Esophagus squamous epithelium (tissue), 5 donors: Measurements from ENCODE around the gene COL4A2. TPM values are rescaled to one million over a fixed set of nuclear protein-coding genes. Genes with fewer than 3 reads are reported as not detected.
"Not testable (repeated sequence)": the region's sequence is repeated elsewhere in the genome, so short reads cannot be mapped to it uniquely, and the experiment has no call there.

ENCODE experiments used
- DNase-seq: peaks from one replicate; lab custom pipeline; 2025; lab: John Stamatoyannopoulos, UW
- H3K27ac ChIP-seq, 4 donors: fragments of 200-600 bp; sonication (generic); one replicate each; pipeline ENCODE4 v1.5.1; 2016 to 2019; ENCODE audit warnings: mild to moderate bottlenecking in 1 of 4
- H3K27me3 ChIP-seq, 4 donors: fragments of 200-600 bp; sonication (generic); 1 replicate in 3 of 4; 2 replicates in 1 of 4; pipeline versions ENCODE4 v1.5.1 to v1.6.0; 2017 to 2021; ENCODE audit warnings: antibody characterized with exemption in 1 of 4
- H3K36me3 ChIP-seq, 3 donors: fragments of 200-600 bp; sonication (generic); one replicate each; pipeline ENCODE4 v1.5.1; 2016 to 2019
- H3K4me1 ChIP-seq, 3 donors: fragments of 200-600 bp; sonication (generic); one replicate each; pipeline ENCODE4 v1.5.1; 2017 to 2019
- H3K4me3 ChIP-seq, 4 donors: fragments of 200-600 bp; sonication (generic); 1 replicate in 3 of 4; 2 replicates in 1 of 4; pipeline ENCODE4 v1.5.1; 2016 to 2019; ENCODE audit warnings: mild to moderate bottlenecking in 2 of 4, moderate library complexity in 1 of 4
- H3K9me3 ChIP-seq, 3 donors: fragments of 200-600 bp; sonication (generic); one replicate each; pipeline ENCODE4 v1.5.1; 2016 to 2019
- POLR2A ChIP-seq, 4 donors: fragments of 450-650 bp; IDR thresholded peaks; one replicate each; pipeline ENCODE4 v1.6.1; 2017; ENCODE audit warnings: antibody characterized with exemption in 4 of 4, mild to moderate bottlenecking in 4 of 4, moderate library complexity in 3 of 4
- WGBS, 2 donors: methylation state at CpG; one replicate each; pipeline ENCODE4 v1.1.5; 2018; 5-methylcytosine and 5-hydroxymethylcytosine counted together
- intact Hi-C: fragments of 100-400 bp; cut with DNase I; formaldehyde crosslinking; loops from one replicate; pipeline ENCODE4 v1.15.0; 2022
- total RNA-seq, 4 donors: library from RNA; depleted of rRNA; stranded (reverse); fragments of >200 nt; gene quantifications; one replicate each; pipeline ENCODE4 v1.1.0, GENCODE V29; 2016
- TF ChIP-seq, protein P1 (sequence below), 6 experiments: fragments of 450-650 bp in 4 of 6; fragments of 200-600 bp in 2 of 6; sonication (generic) in 2 of 6; IDR thresholded peaks; one replicate each; pipeline ENCODE4 v1.5.1; 2016 to 2019; ENCODE audit warnings: antibody characterized with exemption in 6 of 6, mild to moderate bottlenecking in 4 of 6, moderate library complexity in 4 of 6
- donor health status: DM: yes; HTN: yes; CAD: no.

COL4A2 gene
- total RNA-seq, 4 donors from 2014 or later = 11.9 to 102 (median 43.5) TPM

DNA sequence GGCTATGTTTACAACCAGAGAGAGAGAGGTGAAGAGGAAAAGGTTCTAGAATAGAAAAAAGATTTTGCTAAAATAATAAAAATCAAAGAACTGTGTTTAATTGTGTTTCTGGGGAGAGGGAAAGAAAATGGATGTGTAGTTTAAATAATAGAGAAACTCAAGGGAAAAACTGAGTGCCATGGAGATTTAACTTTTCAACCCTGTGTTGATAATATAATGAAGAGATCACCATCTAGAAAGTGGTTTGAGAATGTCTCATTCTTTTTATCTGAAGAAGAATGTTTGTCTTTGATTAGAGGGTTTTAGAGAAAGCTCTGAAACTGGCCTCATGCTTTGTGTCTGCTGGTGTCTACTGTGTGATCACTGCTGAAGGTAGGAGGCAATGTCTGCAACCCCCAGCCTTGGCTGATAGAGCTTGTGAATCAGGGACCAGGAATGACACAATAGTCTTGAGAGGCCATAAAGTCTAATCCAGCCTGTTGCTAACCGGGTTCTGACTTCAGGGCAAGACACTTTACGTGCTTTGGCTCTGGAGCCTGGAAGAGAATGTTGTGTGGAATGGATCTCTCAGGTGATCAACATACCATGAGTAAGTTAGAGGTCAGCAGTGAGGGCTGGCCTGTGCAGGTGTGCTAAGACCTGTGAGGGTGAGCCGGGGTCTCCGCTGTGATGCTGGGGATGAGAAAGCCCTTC lies 5.4 kb downstream of the COL4A2 start:
- 48 to 74% methylated on average over 2 to 4 of the region's 4 CpGs for WGBS, 2 donors
- intact Hi-C loops = no loop called here
- no peaks in the 10 kb centered on the region for H3K9me3 ChIP-seq
- DNase-seq = no peak
- no peak for TF ChIP-seq POLR2A (IDR thresholded peaks at IDR 0.05)
- TF ChIP-seq, protein P1, sequence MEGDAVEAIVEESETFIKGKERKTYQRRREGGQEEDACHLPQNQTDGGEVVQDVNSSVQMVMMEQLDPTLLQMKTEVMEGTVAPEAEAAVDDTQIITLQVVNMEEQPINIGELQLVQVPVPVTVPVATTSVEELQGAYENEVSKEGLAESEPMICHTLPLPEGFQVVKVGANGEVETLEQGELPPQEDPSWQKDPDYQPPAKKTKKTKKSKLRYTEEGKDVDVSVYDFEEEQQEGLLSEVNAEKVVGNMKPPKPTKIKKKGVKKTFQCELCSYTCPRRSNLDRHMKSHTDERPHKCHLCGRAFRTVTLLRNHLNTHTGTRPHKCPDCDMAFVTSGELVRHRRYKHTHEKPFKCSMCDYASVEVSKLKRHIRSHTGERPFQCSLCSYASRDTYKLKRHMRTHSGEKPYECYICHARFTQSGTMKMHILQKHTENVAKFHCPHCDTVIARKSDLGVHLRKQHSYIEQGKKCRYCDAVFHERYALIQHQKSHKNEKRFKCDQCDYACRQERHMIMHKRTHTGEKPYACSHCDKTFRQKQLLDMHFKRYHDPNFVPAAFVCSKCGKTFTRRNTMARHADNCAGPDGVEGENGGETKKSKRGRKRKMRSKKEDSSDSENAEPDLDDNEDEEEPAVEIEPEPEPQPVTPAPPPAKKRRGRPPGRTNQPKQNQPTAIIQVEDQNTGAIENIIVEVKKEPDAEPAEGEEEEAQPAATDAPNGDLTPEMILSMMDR (IDR thresholded peaks at IDR 0.05) = no peak
- H3K4me3 ChIP-seq = peak overlapping the region in 3 of 4 donors; percentile 24 to 77 (median 74)
- H3K27ac ChIP-seq = peak overlapping the region; percentile 65 to 95 (median 81)
- H3K27me3 ChIP-seq = peaks cover 0 to 51% (median 0%) of the 10 kb centered on the region in 4 donors
- peaks cover 7 to 81% (median 12%) of the 10 kb centered on the region in 3 donors for H3K4me1 ChIP-seq
- H3K36me3 ChIP-seq = no peaks in the 10 kb centered on the region

DNA sequence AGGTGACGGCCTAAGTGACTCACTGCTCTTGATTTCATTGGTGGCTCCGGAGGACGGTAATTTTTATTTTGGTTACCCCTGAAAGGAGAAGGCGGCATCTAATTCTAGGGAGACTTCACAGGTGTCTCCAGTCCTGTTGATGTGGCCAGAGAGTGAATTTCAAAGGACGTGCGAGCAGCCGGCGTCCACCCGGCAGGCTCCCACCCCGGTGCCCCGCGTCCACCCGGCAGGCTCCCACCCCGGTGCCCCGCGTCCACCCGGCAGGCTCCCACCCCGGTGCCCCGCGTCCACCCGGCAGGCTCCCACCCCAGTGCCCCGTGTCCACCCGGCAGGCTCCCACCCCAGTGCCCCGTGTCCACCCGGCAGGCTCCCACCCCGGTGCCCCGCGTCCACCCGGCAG lies 6.2 kb downstream of the COL4A2 start:
- 72 to 83% methylated on average over 2 to 4 of the region's 29 CpGs for WGBS, 2 donors
- H3K36me3 ChIP-seq, DNase-seq, H3K9me3 ChIP-seq, intact Hi-C loops: not testable (repeated sequence)
- Histone ChIP-seq H3K27me3 (peaks cover 0 to 44% (median 0%) of the 10 kb centered on the region in 4 donors), H3K27ac (peak overlapping the region in 3 of 4 donors; percentile 72 to 95 (median 90)), H3K4me3 (peak overlapping the region in 1 of 4 donors; percentile 38), H3K4me1 (peaks cover 7 to 79% (median 12%) of the 10 kb centered on the region in 3 donors)

DNA sequence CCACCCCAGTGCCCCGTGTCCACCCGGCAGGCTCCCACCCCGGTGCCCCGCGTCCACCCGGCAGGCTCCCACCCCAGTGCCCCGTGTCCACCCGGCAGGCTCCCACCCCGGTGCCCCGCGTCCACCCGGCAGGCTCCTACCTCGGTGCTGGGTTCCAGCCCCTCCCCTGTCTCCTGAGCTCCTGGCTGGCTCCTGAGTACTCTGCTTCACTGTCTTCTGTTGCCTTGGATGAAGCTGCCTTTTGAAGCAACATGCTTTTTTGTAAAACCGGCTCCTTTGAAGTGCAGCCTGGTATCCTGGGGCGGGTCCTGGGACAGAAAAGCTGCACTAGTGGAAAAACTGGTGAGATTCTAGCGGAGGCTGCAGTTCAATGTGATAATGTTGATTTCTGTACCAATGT lies 6.6 kb downstream of the COL4A2 start:
- DNase-seq, H3K36me3 ChIP-seq, H3K9me3 ChIP-seq, H3K4me3 ChIP-seq, intact Hi-C loops: not testable (repeated sequence)
- Histone ChIP-seq H3K4me1 (peaks cover 7 to 75% (median 12%) of the 10 kb centered on the region in 3 donors), H3K27me3 (peaks cover 0 to 39% (median 0%) of the 10 kb centered on the region in 4 donors), H3K27ac (peak overlapping the region in 3 of 4 donors; percentile 47 to 55 (median 53))
- 49 to 51% methylated on average over 2 to 3 of the region's 16 CpGs for WGBS, 2 donors

DNA sequence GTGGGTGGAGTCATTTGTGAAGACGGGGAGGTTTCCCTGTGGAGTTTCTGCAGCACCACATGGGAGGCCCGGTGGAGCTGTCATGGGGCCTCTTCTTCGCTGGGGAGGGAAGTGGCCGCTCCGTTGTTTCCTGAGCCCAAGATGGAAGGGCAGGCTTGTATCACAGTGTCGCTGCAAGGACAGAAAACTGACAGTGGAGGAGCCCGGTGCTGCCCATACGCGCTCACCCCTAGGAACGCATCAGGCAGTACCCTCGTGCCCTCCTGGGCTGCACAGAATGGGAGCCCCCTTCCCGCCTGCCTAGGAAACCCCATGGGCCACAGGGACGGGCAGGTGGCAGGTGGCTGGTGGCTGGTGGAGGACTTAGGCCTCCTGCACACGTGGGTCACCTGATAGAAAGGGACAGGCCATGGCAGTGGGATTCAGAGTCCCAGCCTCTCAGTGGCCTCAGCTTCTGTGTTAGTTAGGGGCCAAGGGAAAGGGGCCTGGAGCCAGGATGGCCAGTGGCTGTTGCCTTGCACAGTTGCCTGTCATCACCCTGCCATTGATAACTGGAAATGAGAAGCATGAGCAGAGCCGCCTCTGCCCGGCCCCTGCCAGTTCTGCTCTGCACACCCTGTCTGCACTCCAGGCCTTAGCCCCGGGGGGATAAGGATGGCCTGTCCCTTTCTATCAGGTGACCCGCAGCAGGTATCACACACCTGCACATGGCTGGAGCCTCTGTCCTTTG lies 7.6 kb downstream of the COL4A2 start:
- no peaks in the 10 kb centered on the region for H3K9me3 ChIP-seq
- H3K27ac ChIP-seq = peak overlapping the region in 3 of 4 donors; percentile 47 to 55 (median 53)
- TF ChIP-seq, protein P1 (IDR thresholded peaks at IDR 0.05) = no peak
- no peak for TF ChIP-seq POLR2A (IDR thresholded peaks at IDR 0.05)
- H3K4me3 ChIP-seq = no peak overlapping the region
- H3K36me3 ChIP-seq = no peaks in the 10 kb centered on the region
- intact Hi-C loops = no loop called here
- peaks cover 7 to 74% (median 12%) of the 10 kb centered on the region in 3 donors for H3K4me1 ChIP-seq
- DNase-seq = no peak
- WGBS, 2 donors = 78 to 86% methylated on average over 5 to 6 of the region's 18 CpGs
- peaks cover 0 to 29% (median 0%) of the 10 kb centered on the region in 4 donors for H3K27me3 ChIP-seq

DNA sequence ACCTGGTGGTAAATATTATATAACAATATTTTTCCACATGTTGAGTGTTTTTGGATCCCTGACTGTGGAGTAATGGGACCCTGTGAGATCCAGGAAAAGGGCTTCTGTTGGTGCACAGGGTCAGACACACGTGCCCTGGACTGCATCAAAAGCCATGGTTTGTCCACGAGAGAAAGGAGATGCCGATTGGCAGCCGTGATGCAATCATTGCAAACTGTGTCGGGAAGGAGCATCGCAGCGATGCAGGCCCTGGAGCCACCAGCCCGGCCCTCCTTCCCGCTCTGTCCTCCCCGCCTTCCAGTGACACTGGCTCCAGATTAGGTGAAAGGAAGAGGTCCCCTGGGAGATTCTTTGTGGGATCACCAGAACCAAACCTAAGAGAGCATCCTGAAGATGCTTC lies 9.1 kb downstream of the COL4A2 start:
- WGBS, 2 donors = 74 to 94% methylated on average over 4 to 9 of the region's 10 CpGs
- TF ChIP-seq POLR2A (IDR thresholded peaks at IDR 0.05) = no peak
- TF ChIP-seq, protein P1 (IDR thresholded peaks at IDR 0.05) = no peak
- H3K27me3 ChIP-seq = peaks cover 0 to 14% (median 0%) of the 10 kb centered on the region in 4 donors
- H3K9me3 ChIP-seq = no peaks in the 10 kb centered on the region
- intact Hi-C loops = no loop called here
- no peak overlapping the region for H3K4me3 ChIP-seq
- peaks cover 7 to 71% (median 13%) of the 10 kb centered on the region in 3 donors for H3K4me1 ChIP-seq
- H3K36me3 ChIP-seq = no peaks in the 10 kb centered on the region
- H3K27ac ChIP-seq = peak overlapping the region in 3 of 4 donors; percentile 29 to 53 (median 47)
- no peak for DNase-seq

DNA sequence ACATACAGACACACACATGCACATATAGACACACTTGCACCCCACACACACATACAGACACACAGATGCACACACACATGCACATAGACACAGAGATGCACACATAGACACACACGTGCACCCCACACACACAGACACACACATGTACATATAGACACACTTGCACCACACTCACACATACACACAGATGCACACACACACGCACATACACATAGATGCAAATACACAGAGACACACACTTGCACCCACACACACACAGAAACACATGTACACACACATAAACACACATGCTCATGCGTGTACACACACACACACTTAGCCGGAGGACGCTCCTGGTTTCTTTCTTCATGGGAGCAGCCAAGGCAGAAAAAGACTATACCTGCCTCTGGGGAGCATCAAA lies 10.0 kb downstream of the COL4A2 start:
- Histone ChIP-seq H3K4me3 (no peak overlapping the region), H3K36me3 (no peaks in the 10 kb centered on the region), H3K27me3 (peaks cover 0 to 5% (median 0%) of the 10 kb centered on the region in 4 donors), H3K9me3 (no peaks in the 10 kb centered on the region), H3K27ac (peak overlapping the region in 1 of 4 donors; percentile 16), H3K4me1 (peaks cover 0 to 65% (median 6%) of the 10 kb centered on the region in 3 donors)
- 69 to 97% methylated on average over 3 to 4 of the region's 5 CpGs for WGBS, 2 donors
- intact Hi-C loops = no loop called here
- DNase-seq = no peak
- TF ChIP-seq, protein P1 (IDR thresholded peaks at IDR 0.05) = no peak
